Right lung (tissue), 5 donors: Measurements from ENCODE around the gene CACNA1D. TPM values are rescaled to one million over a fixed set of nuclear protein-coding genes. Genes with fewer than 3 reads are reported as not detected.
A peak's percentile ranks its signal among the peaks of the same experiment; 100 is the strongest.

Experiments
- DNase-seq, 2 donors: peaks; one replicate each; pipeline ENCODE4 v3.0.0-alpha.2; 2013
- polyA plus RNA-seq, 5 donors: library from polyadenylated mRNA; unstranded; fragments of 120-200 nt; gene quantifications; one replicate each; pipeline versions ENCODE4 v1.2.1 to v1.2.3, GENCODE V29; 2013; ENCODE audit warnings: inconsistent platforms in 1 of 5, low replicate concordance in 1 of 5; ENCODE audit not compliant: insufficient read length in 5 of 5, insufficient read depth in 1 of 5

CACNA1D gene
- polyA plus RNA-seq, 5 donors, result 41.9 to 56.4 (median 53.0) TPM

DNA sequence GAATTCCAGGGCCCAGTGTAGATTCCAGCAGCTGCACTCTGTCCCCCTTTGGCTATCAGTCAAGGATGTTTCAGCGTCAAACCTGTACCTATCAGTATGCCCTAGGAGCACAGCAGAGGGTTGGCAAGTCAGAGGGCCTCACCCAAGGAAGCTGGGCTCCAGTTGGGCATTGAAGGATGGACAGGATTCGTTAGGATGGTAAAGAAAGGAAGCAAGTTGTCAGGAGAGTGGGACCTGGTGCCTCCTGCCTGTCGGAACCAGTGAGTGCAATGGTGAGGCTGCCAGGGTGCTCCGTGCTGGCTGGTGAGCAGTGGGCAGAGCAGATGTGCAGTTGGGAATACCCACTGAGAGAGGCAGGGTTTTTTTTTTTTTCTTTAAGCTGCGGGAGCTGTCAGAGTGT, 194.6 kb downstream of the CACNA1D start:
- no peak for DNase-seq

DNA sequence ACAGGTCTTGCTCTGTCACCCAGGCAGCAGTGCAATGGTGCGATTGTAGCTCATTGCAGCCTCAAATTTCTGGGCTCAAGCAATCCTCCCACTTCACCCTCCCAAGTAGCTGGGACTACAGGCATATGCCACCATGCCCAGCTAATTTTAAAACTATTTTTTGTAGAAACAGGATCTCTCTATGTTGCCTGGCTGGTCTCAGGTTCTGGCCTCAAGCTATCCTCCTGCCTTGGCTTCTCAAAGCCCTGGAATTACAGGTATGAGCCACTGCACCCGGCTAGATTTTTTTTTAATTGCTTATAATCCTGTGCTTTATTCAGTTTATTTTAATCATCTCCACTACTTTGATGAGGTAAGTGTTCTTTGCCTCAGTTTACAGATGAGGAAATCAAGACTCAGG, 195.3 kb downstream of the CACNA1D start:
- no peak for DNase-seq

GRCh38 chr3:53690521-53690920, 196.1 kb downstream of the CACNA1D start:
- no peak for DNase-seq

GRCh38 chr3:53691349-53691748, 196.9 kb downstream of the CACNA1D start:
- no peak for DNase-seq

GRCh38 chr3:53691885-53692284, 197.5 kb downstream of the CACNA1D start:
- DNase-seq, result no peak

DNA sequence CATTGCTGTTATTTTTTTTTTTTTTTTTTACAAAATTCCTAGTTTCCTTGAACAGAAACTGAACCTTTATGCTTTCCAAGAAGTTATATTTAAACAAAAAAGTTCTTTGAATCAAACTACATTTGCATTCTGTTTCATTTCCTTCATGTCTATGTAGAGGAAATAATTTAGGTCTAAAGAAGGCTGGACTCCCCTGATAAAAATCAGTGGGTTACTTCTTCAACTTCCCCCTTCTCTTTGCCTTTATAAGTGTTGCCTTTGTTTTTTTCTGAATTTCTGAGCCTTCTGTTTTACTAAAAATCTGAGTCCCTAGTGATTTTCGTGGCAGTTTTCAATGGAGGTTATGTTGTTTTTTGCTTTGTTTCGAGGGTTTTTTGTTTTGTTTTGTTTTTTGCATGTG, 199.0 kb downstream of the CACNA1D start:
- DNase-seq, result no peak

- DNase-seq, result no peak
These were observed 199.6 kb downstream of the CACNA1D start for GRCh38 chr3:53694046-53694445.

- no peak for DNase-seq
These were observed 200.4 kb downstream of the CACNA1D start for GRCh38 chr3:53694666-53695323.

DNA sequence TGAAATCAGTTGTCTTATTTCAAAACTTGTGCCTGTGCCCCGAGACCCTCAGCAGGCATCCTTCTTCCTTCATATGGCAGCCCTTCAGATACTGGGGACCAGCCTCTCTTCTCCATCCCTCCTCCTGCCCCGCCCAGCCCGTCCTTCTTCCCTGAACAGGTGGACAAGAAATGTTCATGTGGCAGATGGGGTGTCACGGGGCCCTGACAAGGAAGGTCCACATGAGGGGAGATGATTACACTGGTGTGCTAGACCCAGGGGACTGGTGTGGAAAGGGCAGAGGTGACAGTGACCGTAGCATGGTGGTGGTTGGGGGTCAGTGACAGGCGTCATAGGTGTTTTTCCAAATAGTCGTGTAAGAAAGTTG, 200.9 kb downstream of the CACNA1D start:
- DNase-seq, result no peak

GRCh38 chr3:53696401-53697172, 202.2 kb downstream of the CACNA1D start:
- peak in 1 of 2 donors; percentile 47 for DNase-seq

DNA sequence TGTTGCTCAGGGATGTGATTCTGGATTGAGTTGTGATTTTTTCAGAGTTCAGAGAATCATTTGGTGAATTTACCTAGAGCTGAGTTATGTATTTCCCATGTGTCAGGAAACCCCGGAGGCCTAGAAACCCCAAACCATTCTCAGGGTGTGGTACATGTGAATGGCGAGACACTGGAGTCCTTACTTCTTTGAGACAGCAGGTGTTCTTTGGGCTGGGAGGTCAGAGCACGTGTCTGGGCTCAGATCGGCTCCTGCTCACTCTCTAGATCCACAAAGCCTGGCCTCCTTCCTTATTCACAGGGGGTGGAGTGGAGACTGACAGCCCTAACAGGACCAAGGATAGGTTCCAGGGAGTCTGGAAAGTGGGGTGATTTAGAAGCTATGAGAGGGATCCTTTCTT, 206.0 kb downstream of the CACNA1D start:
- no peak for DNase-seq

DNA sequence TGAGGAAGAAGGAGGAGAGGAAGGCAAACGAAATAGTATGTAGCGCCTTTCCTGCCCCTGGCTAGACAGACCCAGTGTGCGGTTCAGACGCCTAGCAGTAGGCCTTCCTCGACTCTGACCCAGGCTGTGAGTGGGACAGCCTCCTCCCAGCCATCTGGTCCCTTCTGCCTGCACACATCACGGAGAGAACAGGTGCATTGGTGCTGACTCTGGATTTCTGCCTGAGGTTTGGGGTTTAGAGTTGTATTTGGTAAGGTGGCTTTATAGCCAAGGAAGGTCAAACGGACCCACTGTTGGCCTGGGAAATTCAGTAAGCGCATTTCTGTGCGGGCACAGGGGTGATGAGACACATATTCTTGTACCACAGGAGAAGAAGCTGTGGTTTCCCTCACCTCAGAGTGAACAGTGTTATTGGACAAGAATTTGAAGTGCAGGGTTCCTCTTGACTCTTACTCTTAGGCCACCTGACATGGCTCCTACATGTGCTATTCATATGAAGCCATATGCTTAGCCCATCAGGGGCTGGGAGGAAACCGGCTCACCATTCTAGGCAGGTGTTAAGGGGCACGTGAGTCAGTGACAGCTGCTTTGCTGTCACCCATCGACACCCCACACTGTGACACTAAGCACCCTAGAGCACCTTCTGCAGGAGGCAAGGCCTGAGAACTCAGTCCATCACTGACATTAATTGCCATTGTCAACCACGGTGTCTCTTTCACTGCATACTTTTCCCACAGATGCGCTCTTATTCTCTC, 208.5 kb downstream of the CACNA1D start:
- DNase-seq, result no peak

GRCh38 chr3:53703630-53704362, 209.4 kb downstream of the CACNA1D start:
- DNase-seq, result no peak

DNA sequence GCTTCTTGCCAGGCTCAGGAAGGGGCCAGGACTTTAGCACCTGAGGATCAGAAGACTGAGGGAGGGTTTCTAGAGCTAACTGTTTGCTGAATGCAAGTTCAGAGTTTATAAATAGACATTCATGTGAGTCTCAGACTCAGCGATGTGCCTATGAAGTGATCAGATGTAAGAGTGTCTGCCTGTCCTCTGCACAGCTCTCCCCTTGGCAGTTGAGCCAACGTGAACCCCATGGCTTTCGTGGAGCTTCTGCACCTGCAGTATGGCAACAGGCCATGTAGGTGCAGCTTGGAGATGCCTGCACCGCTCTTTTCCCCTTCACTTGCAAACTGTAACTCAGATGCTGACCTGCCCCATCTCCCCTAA, 209.9 kb downstream of the CACNA1D start:
- no peak for DNase-seq

DNA sequence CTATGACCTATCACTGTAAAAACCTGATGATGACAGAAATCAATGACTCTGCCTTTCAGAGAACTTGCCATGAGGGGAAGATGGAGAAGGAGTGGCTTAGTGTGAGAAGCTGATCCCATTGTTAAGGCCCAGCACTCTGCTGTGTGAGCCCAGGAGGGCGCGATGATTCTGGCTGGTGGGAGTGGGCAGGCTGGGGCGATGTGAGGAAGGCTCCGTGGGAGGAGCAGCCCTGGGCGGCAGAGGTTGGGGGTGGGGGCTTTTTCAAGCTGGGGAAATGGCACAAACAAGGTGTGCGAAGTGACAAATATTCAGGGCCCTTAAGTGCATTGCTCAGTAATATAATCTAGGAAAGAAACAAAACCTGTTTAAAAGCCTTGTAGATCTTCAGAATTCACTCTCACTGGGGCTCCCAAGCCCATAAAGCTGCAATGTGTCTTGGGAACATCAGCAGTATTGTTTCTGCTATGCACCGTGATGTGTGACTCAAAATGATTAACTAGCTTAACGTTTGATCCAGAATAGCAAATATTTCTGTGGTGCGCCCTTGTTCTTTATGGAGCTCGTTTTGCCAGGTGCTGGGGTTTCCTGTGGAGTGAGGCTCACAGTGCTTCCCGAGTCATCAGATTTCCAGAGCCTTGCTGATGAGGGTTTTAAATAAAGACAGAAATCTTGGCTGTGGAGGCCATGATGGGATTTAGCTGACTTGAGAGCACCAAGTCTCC, 210.8 kb downstream of the CACNA1D start:
- no peak for DNase-seq

- DNase-seq, result no peak
These were observed 211.4 kb downstream of the CACNA1D start for GRCh38 chr3:53705774-53706173.

- DNase-seq, result no peak
These were observed 212.8 kb downstream of the CACNA1D start for GRCh38 chr3:53707222-53707621.

DNA sequence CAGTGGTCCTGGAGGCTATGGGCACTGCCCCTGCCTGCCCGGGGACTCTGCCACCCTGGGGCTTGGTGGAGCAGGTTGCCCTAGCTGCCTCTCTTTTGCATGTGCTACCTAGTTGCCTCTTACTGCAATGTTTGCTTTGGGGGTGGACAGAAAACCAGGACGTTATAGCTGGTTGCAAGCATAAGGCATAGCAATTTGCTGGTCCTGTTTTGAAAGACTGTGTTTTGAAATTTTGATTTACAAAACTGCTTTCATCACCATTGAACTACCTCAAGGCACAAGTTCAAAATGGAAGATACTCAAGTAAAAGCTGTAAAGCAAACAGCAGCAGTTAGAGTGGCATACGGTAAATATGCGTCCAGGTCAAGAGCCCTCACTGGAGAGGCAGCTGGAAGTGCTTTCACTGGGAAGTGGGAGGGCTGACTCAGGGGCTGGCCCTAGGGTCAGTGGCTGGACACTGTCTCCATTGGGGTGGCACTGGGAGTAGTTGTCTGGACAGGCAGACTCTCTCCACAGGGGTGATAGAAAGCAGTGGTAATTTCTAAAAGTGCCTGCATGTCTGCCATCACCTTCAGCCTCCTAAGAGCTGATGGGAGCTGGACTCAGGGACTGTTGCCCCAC, 213.7 kb downstream of the CACNA1D start:
- no peak for DNase-seq

DNA sequence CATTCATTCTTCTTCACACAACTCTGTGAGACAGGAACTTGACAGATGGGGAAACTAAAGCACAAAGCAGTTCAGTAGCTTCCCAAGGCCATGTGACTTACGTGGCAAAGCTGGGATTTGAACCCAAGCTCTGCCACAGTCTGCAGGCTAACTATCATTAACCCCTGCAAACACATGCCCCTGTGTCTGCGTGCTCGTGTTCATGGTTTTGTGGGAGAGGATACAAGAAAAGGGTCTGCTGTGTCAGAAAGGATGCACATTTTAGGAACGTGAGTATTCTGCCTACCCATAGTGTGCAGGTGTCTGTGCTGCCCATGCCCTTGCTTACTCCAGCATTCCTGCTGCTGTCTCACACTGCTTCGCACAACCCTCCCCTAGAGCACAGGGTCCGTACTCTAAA, 214.8 kb downstream of the CACNA1D start:
- no peak for DNase-seq

DNA sequence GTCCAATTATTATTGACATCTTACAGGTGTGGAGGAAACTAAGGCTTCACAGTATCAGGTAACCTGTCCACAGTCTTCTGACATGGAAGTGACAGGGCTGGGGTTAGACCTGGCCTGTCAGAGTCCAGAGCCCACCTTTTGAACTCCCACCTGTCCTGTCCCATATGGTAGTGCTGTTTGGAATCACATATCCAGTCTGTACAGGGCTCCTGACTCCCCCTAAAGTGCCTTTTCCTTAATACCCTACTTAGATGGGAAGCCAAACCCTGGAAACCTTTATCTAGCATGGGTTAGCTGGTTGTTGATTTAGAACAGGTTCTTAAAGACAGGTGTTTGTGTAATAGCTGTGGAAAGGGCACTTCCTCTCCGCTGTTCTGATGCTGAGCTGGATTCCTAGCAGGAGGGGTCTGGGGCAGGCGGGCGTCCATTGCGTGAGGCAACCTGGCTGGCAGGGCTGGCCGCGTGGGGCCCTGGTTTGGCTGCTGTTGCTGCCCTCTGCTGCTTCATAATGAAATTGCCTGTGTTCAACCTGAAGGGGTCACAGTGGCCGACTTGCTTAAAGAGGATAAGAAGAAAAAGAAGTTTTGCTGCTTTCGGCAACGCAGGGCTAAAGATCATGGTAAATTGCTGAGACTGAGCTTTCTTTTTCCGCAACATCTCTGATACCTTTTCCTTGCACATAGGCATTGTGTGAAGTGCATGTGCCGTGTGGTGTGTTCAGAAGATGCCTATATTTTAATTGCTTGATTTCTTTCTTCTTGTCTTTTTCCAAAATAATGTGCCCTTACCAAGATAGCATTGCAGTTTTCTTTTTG, 215.7 kb downstream of the CACNA1D start:
- peak; percentile 56 to 73 for DNase-seq
